ENCODE data around the gene PLA2G4D.
A peak's percentile ranks its signal among the peaks of the same experiment; 100 is the strongest.

The PLA2G4D gene

GRCh38 chr15:42111924-42112323, 17.6 kb upstream of the PLA2G4D start:
- DNase-seq (ENCODE audit: low read depth): no peak
- TF ChIP-seq CTCF (IDR thresholded peaks at IDR 0.05; ENCODE audit: control insufficient read depth, extremely low read depth, insufficient read depth): no peak
- no peak overlapping the region for H3K4me3 ChIP-seq (ENCODE audit: low read depth, low read length)

- no peak for DNase-seq (ENCODE audit: low read depth)
- no peak overlapping the region for H3K4me3 ChIP-seq (ENCODE audit: low read depth, low read length)
- TF ChIP-seq CTCF (IDR thresholded peaks at IDR 0.05; ENCODE audit: control insufficient read depth, extremely low read depth, insufficient read depth): no peak
These were observed 16.0 kb upstream of the PLA2G4D start for GRCh38 chr15:42110367-42110766.

GRCh38 chr15:42108806-42109205, 14.4 kb upstream of the PLA2G4D start:
- no peak for DNase-seq (ENCODE audit: low read depth)
- H3K4me3 ChIP-seq (ENCODE audit: low read depth, low read length): no peak overlapping the region
- TF ChIP-seq CTCF (IDR thresholded peaks at IDR 0.05; ENCODE audit: control insufficient read depth, extremely low read depth, insufficient read depth): no peak

- no peak overlapping the region for H3K4me3 ChIP-seq (ENCODE audit: low read depth, low read length)
- DNase-seq (ENCODE audit: low read depth): no peak
- TF ChIP-seq CTCF (IDR thresholded peaks at IDR 0.05; ENCODE audit: control insufficient read depth, extremely low read depth, insufficient read depth): no peak
These were observed 13.8 kb upstream of the PLA2G4D start for GRCh38 chr15:42108189-42108588.

- peak overlapping the region; percentile 22; the same call in 1 of the 2 replicates for H3K4me3 ChIP-seq (ENCODE audit: low read depth, low read length)
- no peak for TF ChIP-seq CTCF (IDR thresholded peaks at IDR 0.05; ENCODE audit: control insufficient read depth, extremely low read depth, insufficient read depth)
- peak; percentile 60 for DNase-seq (ENCODE audit: low read depth)
These were observed 13.1 kb upstream of the PLA2G4D start for GRCh38 chr15:42107473-42107872.

GRCh38 chr15:42106288-42106687, 11.9 kb upstream of the PLA2G4D start:
- no peak overlapping the region for H3K4me3 ChIP-seq (ENCODE audit: low read depth, low read length)
- DNase-seq (ENCODE audit: low read depth): no peak
- TF ChIP-seq CTCF (IDR thresholded peaks at IDR 0.05; ENCODE audit: control insufficient read depth, extremely low read depth, insufficient read depth): no peak

DNA sequence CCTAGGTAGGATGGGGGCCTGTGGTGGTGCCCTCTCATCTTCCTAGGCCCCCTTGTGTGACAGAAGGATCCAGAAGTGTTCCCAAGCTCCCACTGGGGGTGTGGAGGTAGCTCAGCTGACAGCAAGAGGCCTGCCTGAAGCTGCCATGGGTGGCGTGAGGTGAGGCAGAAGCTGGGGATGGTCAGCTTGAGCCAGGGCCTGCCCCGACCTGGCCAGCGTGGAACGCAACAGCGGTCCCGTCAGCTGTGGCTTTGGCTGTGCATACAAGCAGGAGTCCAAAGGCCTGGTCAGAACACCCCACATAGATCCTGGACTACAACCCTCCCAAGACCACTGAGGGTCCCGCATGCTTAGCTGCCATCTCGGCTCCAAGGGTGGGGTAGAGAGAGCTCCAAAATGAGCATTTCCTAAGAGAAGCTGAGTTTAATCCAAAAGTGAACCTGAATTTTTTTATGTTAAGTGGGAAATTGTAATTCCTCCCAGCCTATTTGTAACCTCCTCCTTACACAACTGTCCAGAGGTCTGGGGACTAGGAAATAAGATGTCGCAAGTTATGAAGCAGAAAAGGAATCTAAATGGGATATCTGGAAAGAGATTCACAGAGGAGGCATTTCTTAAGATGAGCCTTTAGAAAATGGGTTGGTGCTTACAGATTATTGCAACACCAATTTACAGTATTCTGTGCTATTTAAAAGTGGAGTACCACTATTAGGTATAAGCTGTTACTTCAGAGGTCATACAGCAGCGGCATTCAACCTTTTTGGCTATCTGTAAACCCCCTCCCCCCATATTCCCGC, 9.9 kb upstream of the PLA2G4D start:
- DNase-seq (ENCODE audit: low read depth): no peak

More for the DNA sequence above, 9.9 kb upstream of the PLA2G4D start:
- H3K4me3 ChIP-seq (ENCODE audit: low read depth, low read length): no peak overlapping the region
- TF ChIP-seq CTCF (IDR thresholded peaks at IDR 0.05; ENCODE audit: control insufficient read depth, extremely low read depth, insufficient read depth): no peak
